ENCODE measurements around the gene SYT2.
"Not testable (repeated sequence)": the region's sequence is repeated elsewhere in the genome, so short reads cannot be mapped to it uniquely, and the experiment has no call there.

Gene SYT2

GRCh38 chr1:202619505-202619904, 90.7 kb downstream of the SYT2 start:
- TF ChIP-seq TOX (CRISPR knock-in tag; IDR thresholded peaks at IDR 0.05; ENCODE audit: borderline replicate concordance) (no peak), ESRRG (CRISPR knock-in tag; IDR thresholded peaks at IDR 0.05) (no peak), ISL1 (CRISPR knock-in tag; IDR thresholded peaks at IDR 0.05) (no peak), OSR1 (CRISPR knock-in tag; IDR thresholded peaks at IDR 0.05) (no peak), ZNF8 (CRISPR knock-in tag; IDR thresholded peaks at IDR 0.05) (no peak), POU6F1 (CRISPR knock-in tag; IDR thresholded peaks at IDR 0.05; ENCODE audit: borderline replicate concordance, low read depth) (no peak), CREB5 (CRISPR knock-in tag; IDR thresholded peaks at IDR 0.05; ENCODE audit: low read depth) (no peak), ZFP30 (CRISPR knock-in tag; IDR thresholded peaks at IDR 0.05) (no peak), BACH2 (CRISPR knock-in tag; IDR thresholded peaks at IDR 0.05; ENCODE audit: borderline replicate concordance) (no peak), ZC3H10 (CRISPR knock-in tag; IDR thresholded peaks at IDR 0.05) (no peak), SNAI2 (CRISPR knock-in tag; IDR thresholded peaks at IDR 0.05) (no peak), PPARA (CRISPR knock-in tag; IDR thresholded peaks at IDR 0.05; ENCODE audit: borderline replicate concordance) (no peak), PATZ1 (CRISPR knock-in tag; IDR thresholded peaks at IDR 0.05; ENCODE audit: borderline replicate concordance) (no peak), TCF4 (CRISPR knock-in tag; IDR thresholded peaks at IDR 0.05; ENCODE audit: borderline replicate concordance) (no peak), GLIS3 (CRISPR knock-in tag; IDR thresholded peaks at IDR 0.05) (no peak), TSHZ2 (CRISPR knock-in tag; IDR thresholded peaks at IDR 0.05) (no peak), CSDC2 (CRISPR knock-in tag; IDR thresholded peaks at IDR 0.05) (no peak), ARNTL (CRISPR knock-in tag; IDR thresholded peaks at IDR 0.05; ENCODE audit: borderline replicate concordance, low read depth) (no peak), RARB (CRISPR knock-in tag; IDR thresholded peaks at IDR 0.05) (no peak)
- ATAC-seq = no peak

- not testable (repeated sequence) for ATAC-seq
These were observed 91.2 kb downstream of the SYT2 start for GRCh38 chr1:202619012-202619411.

GRCh38 chr1:202616355-202616915, 93.8 kb downstream of the SYT2 start:
- no peak; the same call in 2 of the 3 replicates for ATAC-seq
- no peak for TF ChIP-seq ZFP30 (CRISPR knock-in tag; IDR thresholded peaks at IDR 0.05)
- TF ChIP-seq TCF4 (CRISPR knock-in tag; IDR thresholded peaks at IDR 0.05; ENCODE audit: borderline replicate concordance) = no peak
- no peak for TF ChIP-seq ARNTL (CRISPR knock-in tag; IDR thresholded peaks at IDR 0.05; ENCODE audit: borderline replicate concordance, low read depth)
- TF ChIP-seq GLIS3 (CRISPR knock-in tag; IDR thresholded peaks at IDR 0.05) = no peak

GRCh38 chr1:202615501-202616354, 94.5 kb downstream of the SYT2 start:
- TF ChIP-seq TSHZ2 (CRISPR knock-in tag; IDR thresholded peaks at IDR 0.05) (no peak), CSDC2 (CRISPR knock-in tag; IDR thresholded peaks at IDR 0.05) (no peak), CREB5 (CRISPR knock-in tag; IDR thresholded peaks at IDR 0.05; ENCODE audit: low read depth) (no peak)
- ATAC-seq = peak; percentile 87

GRCh38 chr1:202615208-202615500, 95.1 kb downstream of the SYT2 start:
- peak; percentile 46 for ATAC-seq

Data from SK-N-SH treated with all-trans-retinoic acid at 6 μM for 48 hours (cell line).